ENCODE results near the gene CDK14.

Gene CDK14

GRCh38 chr7:90833443-90833842 lies 237.3 kb downstream of the CDK14 start:
- no peak for TF ChIP-seq POLR2AphosphoS5 (IDR thresholded peaks at IDR 0.05; ENCODE audit: low read depth, low read length)
- TF ChIP-seq FOXP2 (optimal IDR thresholded peaks at IDR 0.05; ENCODE audit: borderline replicate concordance, extremely low read depth, extremely low read length, insufficient read depth): no peak
- no peak for TF ChIP-seq REST (IDR thresholded peaks at IDR 0.05; ENCODE audit: insufficient read depth in 1 of 2, low read depth in 2 of 2, low read length in 2 of 2)

DNA sequence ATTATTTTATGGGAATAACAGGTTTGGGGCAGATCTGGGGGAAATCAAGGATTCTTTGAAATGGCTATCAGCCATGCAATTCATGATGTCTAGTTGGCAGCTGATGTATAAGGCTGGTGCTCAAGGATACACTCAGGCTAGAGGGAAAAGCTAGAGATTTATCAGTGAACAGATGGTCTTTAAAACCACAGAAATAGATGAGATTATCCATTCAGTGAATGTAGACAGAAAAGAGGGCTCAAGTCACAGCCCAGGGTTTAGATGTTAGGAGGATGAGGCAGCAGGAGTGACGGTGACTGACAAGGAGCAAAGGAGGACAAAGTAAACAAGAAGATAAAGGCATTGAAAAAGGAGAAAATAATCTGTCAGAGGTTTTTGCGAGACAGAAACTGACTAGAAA lies 238.7 kb downstream of the CDK14 start:
- TF ChIP-seq SIN3A (IDR thresholded peaks at IDR 0.05; ENCODE audit: borderline replicate concordance, insufficient read depth, low read length) (no peak), TAF1 (IDR thresholded peaks at IDR 0.05; ENCODE audit: borderline replicate concordance, insufficient read depth, low read length) (no peak), REST (IDR thresholded peaks at IDR 0.05; ENCODE audit: insufficient read depth in 1 of 2, low read depth in 2 of 2, low read length in 2 of 2) (no peak), POLR2AphosphoS5 (IDR thresholded peaks at IDR 0.05; ENCODE audit: low read depth, low read length) (no peak), FOXP2 (optimal IDR thresholded peaks at IDR 0.05; ENCODE audit: borderline replicate concordance, extremely low read depth, extremely low read length, insufficient read depth) (no peak)

DNA sequence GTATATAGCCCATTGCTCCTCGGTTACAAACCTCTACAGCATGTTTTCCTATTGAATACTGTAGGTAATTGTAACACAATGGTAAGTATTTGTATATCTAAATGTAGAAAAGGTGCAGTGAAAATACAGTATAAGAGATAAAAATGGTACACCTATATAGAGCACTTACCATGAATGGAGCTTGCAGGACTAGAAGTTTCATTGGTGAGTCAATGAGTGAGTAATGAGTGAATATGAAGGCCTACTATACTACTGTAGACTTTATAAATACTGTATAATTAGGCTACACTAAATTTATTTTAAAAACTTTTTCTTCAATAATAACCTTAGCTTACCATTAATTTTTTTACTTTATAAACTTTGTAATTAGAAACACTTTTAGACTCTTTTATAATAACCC lies 239.7 kb downstream of the CDK14 start:
- TF ChIP-seq FOXP2 (optimal IDR thresholded peaks at IDR 0.05; ENCODE audit: borderline replicate concordance, extremely low read depth, extremely low read length, insufficient read depth) (no peak), TAF1 (IDR thresholded peaks at IDR 0.05; ENCODE audit: borderline replicate concordance, insufficient read depth, low read length) (no peak), SIN3A (IDR thresholded peaks at IDR 0.05; ENCODE audit: borderline replicate concordance, insufficient read depth, low read length) (no peak), POLR2AphosphoS5 (IDR thresholded peaks at IDR 0.05; ENCODE audit: low read depth, low read length) (no peak), REST (IDR thresholded peaks at IDR 0.05; ENCODE audit: insufficient read depth in 1 of 2, low read depth in 2 of 2, low read length in 2 of 2) (no peak)

GRCh38 chr7:90836937-90837336 lies 240.8 kb downstream of the CDK14 start:
- no peak for TF ChIP-seq TAF1 (IDR thresholded peaks at IDR 0.05; ENCODE audit: borderline replicate concordance, insufficient read depth, low read length)
- TF ChIP-seq SIN3A (IDR thresholded peaks at IDR 0.05; ENCODE audit: borderline replicate concordance, insufficient read depth, low read length): no peak
- TF ChIP-seq FOXP2 (optimal IDR thresholded peaks at IDR 0.05; ENCODE audit: borderline replicate concordance, extremely low read depth, extremely low read length, insufficient read depth): no peak
- no peak for TF ChIP-seq REST (IDR thresholded peaks at IDR 0.05; ENCODE audit: insufficient read depth in 1 of 2, low read depth in 2 of 2, low read length in 2 of 2)
- no peak for TF ChIP-seq POLR2AphosphoS5 (IDR thresholded peaks at IDR 0.05; ENCODE audit: low read depth, low read length)

- TF ChIP-seq SIN3A (IDR thresholded peaks at IDR 0.05; ENCODE audit: borderline replicate concordance, insufficient read depth, low read length) (no peak), FOXP2 (optimal IDR thresholded peaks at IDR 0.05; ENCODE audit: borderline replicate concordance, extremely low read depth, extremely low read length, insufficient read depth) (no peak), TAF1 (IDR thresholded peaks at IDR 0.05; ENCODE audit: borderline replicate concordance, insufficient read depth, low read length) (no peak), POLR2AphosphoS5 (IDR thresholded peaks at IDR 0.05; ENCODE audit: low read depth, low read length) (no peak), REST (IDR thresholded peaks at IDR 0.05; ENCODE audit: insufficient read depth in 1 of 2, low read depth in 2 of 2, low read length in 2 of 2) (no peak)
Observed at GRCh38 chr7:90838799-90839198, 242.7 kb downstream of the CDK14 start.

All from PFSK-1 (cell line).